Colonic mucosa (tissue), 4 donors: ENCODE data around the gene STAT3. TPM values are rescaled to one million over a fixed set of nuclear protein-coding genes. Genes with fewer than 3 reads are reported as not detected.
A peak's percentile ranks its signal among the peaks of the same experiment; 100 is the strongest.

ENCODE experiments used
- DNase-seq: peaks from one replicate; pipeline ENCODE4 v3.0.0-alpha.2; 2020
- H3K27ac ChIP-seq: fragments of 200-600 bp; one replicate; pipeline ENCODE4 v1.8.0; 2021
- H3K27me3 ChIP-seq: fragments of 200-600 bp; one replicate; pipeline ENCODE4 v1.8.0; 2021
- H3K36me3 ChIP-seq: fragments of 200-600 bp; one replicate; pipeline ENCODE4 v1.8.0; 2021
- H3K4me1 ChIP-seq: fragments of 200-600 bp; one replicate; pipeline ENCODE4 v1.8.0; 2021; ENCODE audit warnings: mild to moderate bottlenecking
- H3K4me3 ChIP-seq: fragments of 200-600 bp; one replicate; pipeline ENCODE4 v1.8.0; 2021
- H3K9ac ChIP-seq, 2 donors: one replicate each; pipeline ENCODE4 v1.7.0; 2013; ENCODE audit warnings: control low read depth in 2 of 2, low read depth in 2 of 2, low read length in 2 of 2
- H3K9me3 ChIP-seq: fragments of 200-600 bp; one replicate; pipeline ENCODE4 v1.8.0; 2021
- CTCF ChIP-seq: fragments of 200-600 bp; IDR thresholded peaks from one replicate; pipeline ENCODE4 v1.8.0; 2022; ENCODE audit warnings: antibody characterized with exemption, mild to moderate bottlenecking
- intact Hi-C: fragments of 100-400 bp; cut with DNase I; formaldehyde crosslinking; loops from one replicate; pipeline ENCODE4 v1.14.1; 2022
- total RNA-seq, 2 donors: library from RNA; stranded (reverse); fragmentation: NEBNext Ultra II Directional in 1 of 2; extraction: Animal tissue kit (Norgen Biotek cat#: 25700) in 1 of 2; gene quantifications; one replicate each; pipeline ENCODE4 v1.2.1, GENCODE V29; 2021
- donor health status: healthy.
- donor health status: DM: no; HTN: no; CAD: no.
- donor health status: DM: no; HTN: no; CAD: no.

The STAT3 gene
- total RNA-seq, 2 donors from 2014 or later = 137 to 216 TPM

DNA sequence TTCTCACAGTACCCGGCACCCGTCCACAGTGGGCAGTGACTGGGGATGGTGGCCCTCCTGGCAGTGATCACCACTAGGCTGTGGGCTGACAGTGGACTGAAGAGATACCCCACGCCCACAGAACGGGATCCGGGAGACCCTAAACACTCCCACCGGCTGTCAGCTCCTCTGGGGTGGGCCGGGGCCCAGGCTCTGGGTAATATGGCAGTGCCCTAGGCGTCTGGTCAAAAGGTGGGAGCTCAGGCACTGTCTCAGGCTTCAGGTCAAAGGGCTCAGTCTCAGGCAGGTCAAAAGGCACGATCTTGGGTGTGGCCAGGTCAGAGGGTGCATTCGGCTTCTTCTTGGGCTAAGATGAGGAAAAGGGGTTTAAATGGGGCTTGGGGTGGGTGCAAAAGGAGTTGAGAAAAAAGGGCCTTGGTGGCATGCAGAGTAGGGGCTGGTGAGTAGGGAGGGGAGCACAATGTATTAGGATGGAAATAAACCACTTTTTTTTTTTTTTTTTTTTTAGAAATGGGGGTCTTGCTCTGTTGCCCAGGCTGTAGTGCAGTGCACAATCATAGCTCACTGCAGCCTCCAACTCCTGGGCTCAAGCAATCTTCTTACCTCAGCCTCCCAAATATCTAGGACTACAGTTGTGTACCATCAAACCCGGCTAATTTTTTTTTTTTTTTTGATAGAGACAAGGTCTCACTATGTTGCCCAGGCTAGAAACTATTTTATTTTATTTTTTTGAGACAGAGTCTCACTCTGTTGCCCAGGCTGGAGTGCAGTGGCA is 23.9 kb upstream of the STAT3 start:
- H3K9ac ChIP-seq = peak overlapping the region in 1 of 2 donors; percentile 24
- no peaks in the 10 kb centered on the region for H3K9me3 ChIP-seq
- H3K27ac ChIP-seq = no peak overlapping the region
- H3K4me1 ChIP-seq = no peaks in the 10 kb centered on the region
- no peaks in the 10 kb centered on the region for H3K36me3 ChIP-seq
- H3K4me3 ChIP-seq = no peak overlapping the region
- intact Hi-C loops = no loop called here
- DNase-seq = no peak
- TF ChIP-seq CTCF = no peak
- no peaks in the 10 kb centered on the region for H3K27me3 ChIP-seq

GRCh38 chr17:42411361-42411760 is 23.1 kb upstream of the STAT3 start:
- no peaks in the 10 kb centered on the region for H3K4me1 ChIP-seq

GRCh38 chr17:42410319-42410685 is 22.1 kb upstream of the STAT3 start:
- H3K9ac ChIP-seq = no peak overlapping the region
- no peak for TF ChIP-seq CTCF
- H3K9me3 ChIP-seq = no peaks in the 10 kb centered on the region

More at GRCh38 chr17:42411361-42411760, 23.1 kb upstream of the STAT3 start:
- Histone ChIP-seq H3K36me3 (no peaks in the 10 kb centered on the region), H3K27ac (no peak overlapping the region), H3K9ac (peak overlapping the region in 1 of 2 donors; percentile 24), H3K27me3 (no peaks in the 10 kb centered on the region), H3K9me3 (no peaks in the 10 kb centered on the region), H3K4me3 (no peak overlapping the region)
- intact Hi-C loops = no loop called here
- no peak for DNase-seq
- no peak for TF ChIP-seq CTCF

DNA sequence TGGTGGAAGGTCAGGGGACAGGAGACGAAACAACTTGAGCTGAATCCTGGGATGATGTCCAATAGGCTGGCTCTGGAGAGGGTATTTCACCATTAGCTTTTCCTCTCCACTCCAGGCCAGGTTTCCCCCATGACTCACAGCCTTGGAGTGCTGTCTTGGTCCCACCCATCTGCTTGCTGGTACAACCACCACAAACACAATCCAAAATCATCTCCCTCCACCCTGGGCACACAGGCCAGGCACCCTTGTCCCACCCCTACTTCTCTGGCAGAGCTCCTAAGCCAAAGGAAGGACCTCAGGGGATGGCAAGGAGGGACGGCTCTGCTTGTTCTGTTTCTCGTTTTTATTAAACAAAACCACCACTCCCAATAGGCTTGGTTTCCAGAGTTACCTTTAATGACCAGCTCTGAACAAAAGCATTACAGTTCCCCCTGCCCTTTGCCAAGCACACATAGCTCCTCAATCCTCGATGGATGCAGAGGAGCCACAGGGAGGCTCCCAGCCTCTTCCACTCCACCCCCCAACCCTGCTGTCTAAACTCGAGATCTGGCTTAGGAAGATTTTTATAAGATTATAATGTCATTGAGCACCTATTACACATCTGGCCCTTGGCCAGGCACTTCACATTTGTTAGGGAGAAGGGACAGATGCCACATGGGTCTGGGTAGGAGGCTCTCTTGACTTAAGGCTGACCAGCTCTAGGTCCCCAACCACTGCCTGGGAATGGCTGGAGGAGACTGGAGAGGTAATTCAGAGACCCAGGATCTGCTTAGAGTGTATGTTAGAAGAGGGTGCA is 21.5 kb upstream of the STAT3 start:
- no peaks in the 10 kb centered on the region for H3K4me1 ChIP-seq
- DNase-seq = no peak
- H3K9me3 ChIP-seq = no peaks in the 10 kb centered on the region
- H3K36me3 ChIP-seq = no peaks in the 10 kb centered on the region
- peak overlapping the region; percentile 4 to 39 for H3K9ac ChIP-seq
- intact Hi-C loops = no loop called here
- no peak for TF ChIP-seq CTCF
- H3K4me3 ChIP-seq = no peak overlapping the region
- H3K27me3 ChIP-seq = no peaks in the 10 kb centered on the region
- peak overlapping the region; percentile 60 for H3K27ac ChIP-seq

More at GRCh38 chr17:42410319-42410685, 22.1 kb upstream of the STAT3 start:
- no peaks in the 10 kb centered on the region for H3K4me1 ChIP-seq
- DNase-seq = no peak
- H3K4me3 ChIP-seq = no peak overlapping the region
- H3K27me3 ChIP-seq = no peaks in the 10 kb centered on the region
- H3K36me3 ChIP-seq = no peaks in the 10 kb centered on the region
- intact Hi-C loops = no loop called here
- peak overlapping the region; percentile 60 for H3K27ac ChIP-seq

- H3K36me3 ChIP-seq = no peaks in the 10 kb centered on the region
- H3K4me3 ChIP-seq = no peak overlapping the region
- no peaks in the 10 kb centered on the region for H3K27me3 ChIP-seq
- intact Hi-C loops = no loop called here
- no peaks in the 10 kb centered on the region for H3K4me1 ChIP-seq
- DNase-seq = no peak
- H3K9me3 ChIP-seq = no peaks in the 10 kb centered on the region
- H3K9ac ChIP-seq = no peak overlapping the region
- no peak for TF ChIP-seq CTCF
- peak overlapping the region; percentile 3 for H3K27ac ChIP-seq
Observed at GRCh38 chr17:42408061-42408460, 19.8 kb upstream of the STAT3 start.
